Right ventricle myocardium superior (tissue), 1 donor: Measurements from ENCODE around the gene APOBEC3F. TPM values are rescaled to one million over a fixed set of nuclear protein-coding genes. Genes with fewer than 3 reads are reported as not detected.
"Not testable (repeated sequence)": the region's sequence is repeated elsewhere in the genome, so short reads cannot be mapped to it uniquely, and the experiment has no call there.

Experiments
- ATAC-seq: fragments of 200-7000 bp; cut with Tn5 transposase; one replicate; pipeline ENCODE4 v1.9.1; 2020; ENCODE audit warnings: mild to moderate bottlenecking; ENCODE audit not compliant: poor library complexity
- DNase-seq: peaks from one replicate; pipeline ENCODE4 v3.0.0-alpha.2; 2020
- intact Hi-C: fragments of 100-400 bp; cut with DNase I; formaldehyde crosslinking; loops from one replicate; pipeline ENCODE4 v1.11.2; 2022
- long read RNA-seq: library from polyadenylated mRNA; unstranded; transcript quantifications from one replicate; pipeline ENCODE4 v2.0.0, GENCODE V29; 2021
- total RNA-seq: library from RNA; stranded (reverse); fragmentation: NEBNext Ultra II Directional; extraction: Animal tissue kit (Norgen Biotek cat#: 25700); gene quantifications from one replicate; pipeline ENCODE4 v1.2.1, GENCODE V29; 2021
- donor health status: DM: no; HTN: yes; CAD: no; lungs with severe emphysema.

Gene APOBEC3F
- total RNA-seq = 4.1 TPM
- long read RNA-seq, partial matches to known transcripts = 1 of 1 reads
- long read RNA-seq, other reads (novel, unspliced or antisense) = 0 of 1 reads

- DNase-seq (peak; percentile 66), ATAC-seq (peak; percentile 94)
- intact Hi-C loops = not testable (repeated sequence)
These were observed at the start of gene APOBEC3F for GRCh38 chr22:39040538-39041296. Gene APOBEC3F, plus strand, starts transcription at chr22:39040864. Its CDS starts 97 bp downstream, at chr22:39040961.

- intact Hi-C loops, DNase-seq: not testable (repeated sequence)
- ATAC-seq = peak; percentile 66
These were observed 47.7 kb upstream of the APOBEC3F start for GRCh38 chr22:38992871-38993371.

GRCh38 chr22:38996105-38996504 lies 44.6 kb upstream of the APOBEC3F start:
- intact Hi-C loops = no loop called here
- ATAC-seq (no peak), DNase-seq (no peak)

GRCh38 chr22:38997518-38997917 lies 43.1 kb upstream of the APOBEC3F start:
- ATAC-seq (no peak), DNase-seq (no peak)
- intact Hi-C loops = no loop called here

GRCh38 chr22:39003165-39003638 lies 37.5 kb upstream of the APOBEC3F start:
- peak; percentile 76 for DNase-seq
- intact Hi-C loops = loop anchor here (5.0 to 10.0 kb wide), 2 partner anchors 131 to 228 kb away; partner anchors contain the start of gene CBX6
- peak; percentile 92 for ATAC-seq

- intact Hi-C loops = loop anchor here (5.0 to 10.0 kb wide), 3 partner anchors 80 to 232 kb away; no protein-coding TSS in a partner anchor
- DNase-seq = no peak
- no peak for ATAC-seq
These were observed 33.5 kb upstream of the APOBEC3F start for GRCh38 chr22:39007177-39007576.

GRCh38 chr22:39008271-39008850 lies 32.3 kb upstream of the APOBEC3F start:
- DNase-seq, ATAC-seq: not testable (repeated sequence)
- intact Hi-C loops = loop anchor here (5.0 to 10.0 kb wide), 3 partner anchors 81 to 234 kb away; no protein-coding TSS in a partner anchor

GRCh38 chr22:39010946-39011345 lies 29.7 kb upstream of the APOBEC3F start:
- DNase-seq (no peak), ATAC-seq (no peak)
- intact Hi-C loops = no loop called here

- intact Hi-C loops = no loop called here
- ATAC-seq = no peak
- no peak for DNase-seq
These were observed 27.8 kb upstream of the APOBEC3F start for GRCh38 chr22:39012533-39013511.

GRCh38 chr22:39013561-39013941 lies 27.1 kb upstream of the APOBEC3F start:
- ATAC-seq = peak; percentile 21
- intact Hi-C loops, DNase-seq: not testable (repeated sequence)

GRCh38 chr22:39013942-39014722 lies 26.5 kb upstream of the APOBEC3F start, which contains the start of gene APOBEC3C:
Gene APOBEC3C, plus strand, starts transcription at chr22:39014257. Its CDS starts 106 bp downstream, at chr22:39014363.
- intact Hi-C loops = no loop called here
- peak; percentile 82 for DNase-seq
- ATAC-seq = peak; percentile 97

GRCh38 chr22:39014723-39015121 lies 25.9 kb upstream of the APOBEC3F start:
- intact Hi-C loops, DNase-seq: not testable (repeated sequence)
- peak; percentile 14 for ATAC-seq

GRCh38 chr22:39016592-39016991 lies 24.1 kb upstream of the APOBEC3F start:
- no peak for ATAC-seq
- intact Hi-C loops = no loop called here
- no peak for DNase-seq

GRCh38 chr22:39017596-39018365 lies 22.9 kb upstream of the APOBEC3F start:
- intact Hi-C loops = no loop called here
- DNase-seq = no peak
- no peak for ATAC-seq

- DNase-seq, intact Hi-C loops: not testable (repeated sequence)
- ATAC-seq = peak; percentile 13
These were observed 20.5 kb upstream of the APOBEC3F start for GRCh38 chr22:39020021-39020651.

- no peak for ATAC-seq
- DNase-seq = no peak
- intact Hi-C loops = no loop called here
These were observed 19.0 kb upstream of the APOBEC3F start for GRCh38 chr22:39021552-39022250.
